Sigmoid colon (tissue), 7 donors: Measurements from ENCODE around the gene SPATA17. TPM values are rescaled to one million over a fixed set of nuclear protein-coding genes. Genes with fewer than 3 reads are reported as not detected.

Experiments
- DNase-seq: peaks from one replicate; pipeline ENCODE4 v3.0.0-alpha.2; 2019
- H3K27ac ChIP-seq, 4 donors: fragments of 200-600 bp; sonication (generic); one replicate each; pipeline ENCODE4 v1.5.1; 2016 to 2019; ENCODE audit warnings: mild to moderate bottlenecking in 1 of 4
- H3K27me3 ChIP-seq, 3 donors: fragments of 200-600 bp; sonication (generic); one replicate each; pipeline ENCODE4 v1.5.1; 2019; ENCODE audit warnings: mild to moderate bottlenecking in 1 of 3
- H3K36me3 ChIP-seq, 4 donors: fragments of 200-600 bp; sonication (generic); one replicate each; pipeline ENCODE4 v1.5.1; 2016 to 2019
- H3K4me1 ChIP-seq, 4 donors: fragments of 200-600 bp; sonication (generic); one replicate each; pipeline ENCODE4 v1.5.1; 2017 to 2019
- H3K4me3 ChIP-seq, 4 donors: fragments of 200-600 bp; sonication (generic); one replicate each; pipeline ENCODE4 v1.5.1; 2017 to 2019; ENCODE audit warnings: mild to moderate bottlenecking in 2 of 4, moderate library complexity in 1 of 4
- H3K9me3 ChIP-seq, 4 donors: fragments of 200-600 bp in 3 of 4; sonication (generic) in 3 of 4; one replicate each; pipeline versions ENCODE4 v1.5.1 to v1.6.1; 2013 to 2019
- EP300 ChIP-seq, 4 donors: sonication (generic); formaldehyde crosslinking; IDR thresholded peaks; one replicate each; pipeline ENCODE4 v1.6.1; 2017; ENCODE audit warnings: antibody characterized with exemption in 4 of 4
- POLR2A ChIP-seq, 2 donors: fragments of 450-650 bp; IDR thresholded peaks; one replicate each; pipeline ENCODE4 v1.6.1; 2016; ENCODE audit warnings: antibody characterized with exemption in 2 of 2, mild to moderate bottlenecking in 2 of 2, moderate library complexity in 2 of 2
- POLR2AphosphoS5 ChIP-seq, 4 donors: sonication (generic); formaldehyde crosslinking; IDR thresholded peaks; one replicate each; pipeline ENCODE4 v1.6.1; 2017; ENCODE audit warnings: antibody characterized with exemption in 4 of 4
- WGBS, 2 donors: extraction: QIAGEN DNeasy Blood & Tissue Kit; methylation state at CpG; one replicate each; pipeline ENCODE4 v1.1.7; 2013; 5-methylcytosine and 5-hydroxymethylcytosine counted together
- intact Hi-C: fragments of 100-400 bp; cut with DNase I; formaldehyde crosslinking; loops from one replicate; pipeline ENCODE4 v1.15.1; 2023
- polyA plus RNA-seq, 3 donors: library from polyadenylated mRNA; stranded (reverse); fragments of 200-250 nt; gene quantifications; one replicate each; pipeline ENCODE4 v1.2.3, GENCODE V29; 2013
- total RNA-seq, 4 donors: library from RNA; depleted of rRNA; stranded (reverse); fragments of >200 nt; gene quantifications; one replicate each; pipeline ENCODE4 v1.1.0, GENCODE V29; 2016
- TF ChIP-seq, protein P1 (sequence below), 4 experiments: fragments of 450-650 bp in 3 of 4; fragments of 200-600 bp in 1 of 4; IDR thresholded peaks; one replicate each; pipeline ENCODE4 v1.5.1; 2016 to 2019; ENCODE audit warnings: antibody characterized with exemption in 4 of 4, mild to moderate bottlenecking in 3 of 4, moderate library complexity in 2 of 4
- donor health status: healthy with polysubstance abuse.
- donor health status: Bipolar disorder and iron deficiency.
- donor health status: healthy.

Gene SPATA17
- total and polyA plus RNA-seq, 7 donors: 0.41 to 1.1 (median 0.47) TPM; not detected in 4

DNA sequence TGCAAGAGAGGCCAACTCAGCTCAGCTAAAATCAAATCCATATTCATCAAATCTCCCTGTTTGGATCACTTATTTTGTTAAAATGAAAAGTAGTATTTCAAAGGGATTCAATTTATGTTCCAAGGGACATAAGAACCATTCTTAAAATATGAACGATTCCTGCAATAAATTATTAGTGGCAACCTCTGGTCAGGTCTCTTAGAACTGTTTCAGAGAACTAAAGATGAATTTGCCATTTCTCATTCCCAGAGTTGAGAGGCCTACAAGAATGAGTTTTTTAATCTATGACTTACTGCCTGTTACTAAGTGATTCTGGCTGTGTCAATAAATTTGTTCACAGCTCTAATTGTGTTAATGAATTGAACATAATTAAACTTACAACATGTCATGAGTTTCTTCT lies 268.5 kb downstream of the SPATA17 start:
- WGBS, 2 donors: 78 to 82% methylated on average over 1 of the region's 1 CpG
- Histone ChIP-seq H3K4me3 (no peak overlapping the region), H3K27me3 (no peaks in the 10 kb centered on the region), H3K4me1 (no peaks in the 10 kb centered on the region), H3K36me3 (no peaks in the 10 kb centered on the region), H3K27ac (no peak overlapping the region), H3K9me3 (no peaks in the 10 kb centered on the region)
- DNase-seq: no peak
- intact Hi-C loops: no loop called here
- TF ChIP-seq, protein P1, sequence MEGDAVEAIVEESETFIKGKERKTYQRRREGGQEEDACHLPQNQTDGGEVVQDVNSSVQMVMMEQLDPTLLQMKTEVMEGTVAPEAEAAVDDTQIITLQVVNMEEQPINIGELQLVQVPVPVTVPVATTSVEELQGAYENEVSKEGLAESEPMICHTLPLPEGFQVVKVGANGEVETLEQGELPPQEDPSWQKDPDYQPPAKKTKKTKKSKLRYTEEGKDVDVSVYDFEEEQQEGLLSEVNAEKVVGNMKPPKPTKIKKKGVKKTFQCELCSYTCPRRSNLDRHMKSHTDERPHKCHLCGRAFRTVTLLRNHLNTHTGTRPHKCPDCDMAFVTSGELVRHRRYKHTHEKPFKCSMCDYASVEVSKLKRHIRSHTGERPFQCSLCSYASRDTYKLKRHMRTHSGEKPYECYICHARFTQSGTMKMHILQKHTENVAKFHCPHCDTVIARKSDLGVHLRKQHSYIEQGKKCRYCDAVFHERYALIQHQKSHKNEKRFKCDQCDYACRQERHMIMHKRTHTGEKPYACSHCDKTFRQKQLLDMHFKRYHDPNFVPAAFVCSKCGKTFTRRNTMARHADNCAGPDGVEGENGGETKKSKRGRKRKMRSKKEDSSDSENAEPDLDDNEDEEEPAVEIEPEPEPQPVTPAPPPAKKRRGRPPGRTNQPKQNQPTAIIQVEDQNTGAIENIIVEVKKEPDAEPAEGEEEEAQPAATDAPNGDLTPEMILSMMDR (IDR thresholded peaks at IDR 0.05): no peak
- TF ChIP-seq POLR2AphosphoS5 (IDR thresholded peaks at IDR 0.05) (no peak), POLR2A (IDR thresholded peaks at IDR 0.05) (no peak), EP300 (IDR thresholded peaks at IDR 0.05) (no peak)

DNA sequence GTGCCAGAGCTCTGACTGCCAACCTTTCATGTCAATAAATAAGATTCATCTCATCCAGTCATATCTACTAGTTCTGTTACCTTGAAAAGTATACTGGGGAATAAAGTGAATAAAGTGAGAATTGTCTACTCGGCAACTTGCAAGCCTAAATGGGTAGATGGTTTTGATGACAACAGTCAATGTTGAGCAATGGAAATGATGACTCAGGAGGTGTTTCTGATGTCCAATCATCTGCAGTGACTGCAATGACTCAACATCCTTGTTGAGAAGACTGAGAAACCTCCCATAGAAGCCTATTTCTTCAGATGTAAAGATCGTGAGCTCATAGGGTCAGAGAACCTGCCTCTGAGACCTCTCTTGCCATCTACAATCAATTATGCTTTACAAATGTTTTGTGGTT lies 276.4 kb downstream of the SPATA17 start:
- no peaks in the 10 kb centered on the region for H3K9me3 ChIP-seq
- TF ChIP-seq, protein P1 (IDR thresholded peaks at IDR 0.05): no peak
- TF ChIP-seq POLR2AphosphoS5 (IDR thresholded peaks at IDR 0.05) (no peak), EP300 (IDR thresholded peaks at IDR 0.05) (no peak), POLR2A (IDR thresholded peaks at IDR 0.05) (no peak)
- H3K36me3 ChIP-seq: no peaks in the 10 kb centered on the region
- WGBS, 2 donors: 91 to 93% methylated on average over 2 of the region's 2 CpGs
- H3K4me3 ChIP-seq: no peak overlapping the region
- H3K27ac ChIP-seq: no peak overlapping the region
- H3K27me3 ChIP-seq: no peaks in the 10 kb centered on the region
- no peaks in the 10 kb centered on the region for H3K4me1 ChIP-seq
- intact Hi-C loops: no loop called here
- no peak for DNase-seq

DNA sequence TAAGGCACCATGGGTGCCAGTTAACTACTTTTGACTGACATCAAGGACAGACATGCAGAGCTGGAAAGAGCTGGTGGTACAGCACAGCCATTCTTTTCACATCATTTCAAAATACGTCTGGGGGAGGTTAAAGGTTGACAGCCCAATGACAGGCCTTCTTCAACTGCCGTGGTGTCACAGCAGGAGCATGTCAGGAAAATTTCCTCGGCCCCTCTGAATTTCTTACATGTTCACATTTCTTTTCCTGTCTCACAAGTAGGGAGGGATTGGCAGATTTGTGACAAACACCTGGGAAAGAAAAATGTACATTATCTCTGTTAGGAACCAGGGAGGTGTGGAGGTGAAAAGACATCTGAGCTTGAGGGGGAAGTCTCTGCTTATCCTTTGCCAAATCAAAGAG lies 279.1 kb downstream of the SPATA17 start:
- Histone ChIP-seq H3K27me3 (no peaks in the 10 kb centered on the region), H3K36me3 (no peaks in the 10 kb centered on the region), H3K9me3 (no peaks in the 10 kb centered on the region), H3K4me3 (no peak overlapping the region), H3K4me1 (no peaks in the 10 kb centered on the region), H3K27ac (no peak overlapping the region)
- no peak for DNase-seq
- WGBS, 2 donors: 51 to 63% methylated on average over 3 of the region's 3 CpGs
- intact Hi-C loops: no loop called here
- TF ChIP-seq EP300 (IDR thresholded peaks at IDR 0.05) (no peak), POLR2AphosphoS5 (IDR thresholded peaks at IDR 0.05) (no peak), POLR2A (IDR thresholded peaks at IDR 0.05) (no peak)
- TF ChIP-seq, protein P1 (IDR thresholded peaks at IDR 0.05): no peak

DNA sequence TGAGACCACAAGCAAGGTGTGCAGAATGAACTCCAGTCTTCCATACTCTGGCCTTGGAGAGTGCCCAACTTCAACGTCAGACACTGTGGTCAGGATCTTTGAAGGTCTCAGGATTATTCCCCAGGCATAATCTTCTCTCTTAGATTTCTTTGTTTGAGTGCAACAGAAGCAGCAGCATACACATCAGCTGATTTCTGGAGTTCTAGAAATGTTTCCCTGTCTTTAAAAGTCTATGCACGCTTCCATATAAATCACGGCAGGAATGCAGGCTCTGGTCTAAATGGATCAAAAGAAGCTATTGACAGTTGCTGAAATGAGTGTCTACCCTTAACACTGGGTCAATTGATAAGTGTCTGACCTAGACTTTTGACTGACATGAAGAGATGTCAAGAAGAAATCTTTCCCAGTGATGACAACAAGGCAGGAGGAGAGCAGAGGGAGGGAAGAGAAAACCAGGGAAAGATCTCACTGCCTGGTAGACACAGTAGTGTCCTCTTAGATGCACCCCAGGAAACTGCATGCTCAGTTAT lies 279.7 kb downstream of the SPATA17 start:
- Histone ChIP-seq H3K36me3 (no peaks in the 10 kb centered on the region), H3K9me3 (no peaks in the 10 kb centered on the region), H3K4me3 (no peak overlapping the region), H3K27ac (no peak overlapping the region), H3K4me1 (no peaks in the 10 kb centered on the region), H3K27me3 (no peaks in the 10 kb centered on the region)
- no peak for DNase-seq
- TF ChIP-seq EP300 (IDR thresholded peaks at IDR 0.05): no peak
- intact Hi-C loops: no loop called here
- 77 to 85% methylated on average over 3 of the region's 3 CpGs for WGBS, 2 donors

DNA sequence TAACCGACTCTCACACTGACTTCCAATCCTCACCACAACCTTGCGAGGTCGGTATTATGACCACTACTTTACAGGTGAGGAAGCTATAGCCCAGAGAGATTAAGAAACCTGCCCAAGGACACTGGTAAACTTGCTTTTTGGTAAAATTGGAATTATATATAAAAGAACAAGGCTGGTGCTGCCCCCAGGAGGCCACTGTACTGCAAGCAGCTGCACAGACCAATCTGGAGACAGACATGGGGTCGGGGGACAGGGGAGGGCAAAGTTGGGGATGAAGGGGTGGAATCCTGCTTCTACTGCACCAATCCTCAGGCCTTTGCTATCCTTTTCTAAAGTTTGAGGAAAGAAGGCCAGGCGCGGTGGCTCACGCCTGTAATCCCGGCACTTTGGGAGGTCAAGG lies 280.8 kb downstream of the SPATA17 start:
- H3K36me3 ChIP-seq: no peaks in the 10 kb centered on the region
- H3K4me3 ChIP-seq: no peak overlapping the region
- TF ChIP-seq POLR2AphosphoS5 (IDR thresholded peaks at IDR 0.05) (no peak), POLR2A (IDR thresholded peaks at IDR 0.05) (no peak), EP300 (IDR thresholded peaks at IDR 0.05) (no peak)
- TF ChIP-seq, protein P1 (IDR thresholded peaks at IDR 0.05): no peak
- DNase-seq: no peak
- no peaks in the 10 kb centered on the region for H3K4me1 ChIP-seq
- H3K27me3 ChIP-seq: no peaks in the 10 kb centered on the region
- 85 to 92% methylated on average over 8 of the region's 8 CpGs for WGBS, 2 donors
- no peak overlapping the region for H3K27ac ChIP-seq
- H3K9me3 ChIP-seq: no peaks in the 10 kb centered on the region
- intact Hi-C loops: no loop called here
